GM12878 (cell line): Measurements from ENCODE around the gene ATP13A2. TPM values are rescaled to one million over a fixed set of nuclear protein-coding genes. Genes with fewer than 3 reads are reported as not detected.

Experiments used
- ATAC-seq: fragments of 200-7000 bp; cut with Tn5 transposase; 3 replicates; pipeline ENCODE4 v1.9.1; 2020; ENCODE audit warnings: mild to moderate bottlenecking, moderate library complexity
- BruUV-seq: library from RNA; stranded (reverse); fragments of 400-500 nt; replicated peaks from 2 replicates; lab custom pipeline; 2021; lab: Mats Ljungman, UMichigan
- CTCF ChIA-PET: fragments of 300-600 bp; sonication (Branson Sonifier 250); formaldehyde crosslinking; extraction: SDS; loops from one replicate; lab custom pipeline; 2021; ENCODE audit warnings: inconsistent platforms; lab: Yijun Ruan, JAX
- POLR2A ChIA-PET: fragments of 350-600 bp; formaldehyde crosslinking; extraction: SDS; loops from one replicate; lab custom pipeline; 2021; ENCODE audit warnings: inconsistent platforms; lab: Charles Lee
- RAD21 ChIA-PET: fragments of 300-600 bp; sonication (Branson Sonifier 250); formaldehyde crosslinking; loops from one replicate; lab custom pipeline; 2023; ENCODE audit warnings: antibody characterized with exemption; ENCODE audit not compliant: unreplicated experiment; lab: Charles Lee
- SMC1A ChIA-PET: fragments of 300-600 bp; sonication (Branson Sonifier 250); formaldehyde crosslinking; loops from one replicate; lab custom pipeline; 2023; ENCODE audit not compliant: unreplicated experiment, uncharacterized antibody; lab: Charles Lee
- DNase-seq: peaks from one replicate; pipeline ENCODE4 v3.0.0-alpha.2; 2011; ENCODE audit warnings: low read depth, low spot score
- FAIRE-seq: peaks from 3 replicates; lab custom pipeline; 2011; peaks lifted over from hg19 to GRCh38; lab: Jason Lieb, UNC
- H2AFZ ChIP-seq: 2 replicates; pipeline ENCODE4 v1.6.0; 2011; ENCODE audit warnings: low read depth, low read length, control low read depth; ENCODE audit not compliant: control insufficient read depth
- H3K27ac ChIP-seq: 2 replicates; pipeline ENCODE4 v1.5.1; 2011; ENCODE audit warnings: control low read depth; ENCODE audit not compliant: control insufficient read depth, insufficient read depth
- H3K27me3 ChIP-seq, 2 experiments: replicated peaks in 1 of 2; 2 replicates each; pipeline versions ENCODE4 v1.6.0 to v1.6.1; 2011; ENCODE audit warnings: low read length in 1 of 2; ENCODE audit not compliant: control insufficient read depth in 2 of 2, insufficient read depth in 2 of 2
- H3K36me3 ChIP-seq, 2 experiments: 2 replicates each; pipeline ENCODE4 v1.5.1; 2011; ENCODE audit warnings: low read length in 1 of 2; ENCODE audit not compliant: control insufficient read depth in 2 of 2, insufficient read depth in 2 of 2
- H3K4me1 ChIP-seq: 2 replicates; pipeline ENCODE4 v1.6.1; 2011; ENCODE audit warnings: mild to moderate bottlenecking, low read length, moderate library complexity, mixed read lengths; ENCODE audit not compliant: control insufficient read depth, insufficient read depth
- H3K4me2 ChIP-seq: 2 replicates; pipeline ENCODE4 v1.6.0; 2011; ENCODE audit warnings: control low read depth; ENCODE audit not compliant: control insufficient read depth, insufficient read depth
- H3K4me3 ChIP-seq: fragments of 200-600 bp; sonication (generic); 2 replicates; pipeline ENCODE4 v1.5.1; 2016
- H3K79me2 ChIP-seq: 2 replicates; pipeline ENCODE4 v1.6.0; 2011; ENCODE audit warnings: low read length; ENCODE audit not compliant: control insufficient read depth, insufficient read depth
- H3K9ac ChIP-seq: 2 replicates; pipeline ENCODE4 v1.8.0; 2011; ENCODE audit warnings: low read length, control low read depth, mixed read lengths; ENCODE audit not compliant: control insufficient read depth, insufficient read depth
- H3K9me3 ChIP-seq: replicated peaks from 3 replicates; pipeline ENCODE4 v1.5.1; 2011; ENCODE audit warnings: mild to moderate bottlenecking, low read length; ENCODE audit not compliant: control insufficient read depth, insufficient read depth
- H4K20me1 ChIP-seq: 2 replicates; pipeline ENCODE4 v1.6.0; 2011; ENCODE audit not compliant: control insufficient read depth, insufficient read depth
- EGR1 ChIP-seq, 2 experiments: IDR thresholded peaks; 1 replicate in 1 of 2; 2 replicates in 1 of 2; pipeline ENCODE4 v1.6.1; 2011 to 2012; ENCODE audit warnings: low read depth in 2 of 2, low read length in 2 of 2, borderline replicate concordance in 1 of 2, mild to moderate bottlenecking in 1 of 2, moderate library complexity in 1 of 2
- KLF5 ChIP-seq: fragments of 450-650 bp; IDR thresholded peaks from 2 replicates; pipeline ENCODE4 v1.6.1; 2014; ENCODE audit warnings: mild to moderate bottlenecking; ENCODE audit not compliant: partially characterized antibody
- MEF2B ChIP-seq: fragments of 450-650 bp; IDR thresholded peaks from 2 replicates; pipeline ENCODE4 v1.6.1; 2018; ENCODE audit warnings: mild to moderate bottlenecking, moderate library complexity; ENCODE audit not compliant: partially characterized antibody, poor library complexity, severe bottlenecking
- NBN ChIP-seq: fragments of 450-650 bp; IDR thresholded peaks from 2 replicates; pipeline ENCODE4 v1.6.1; 2016
- WGBS: methylation state at CpG from one replicate; pipeline ENCODE4 v1.1.6; 2016; ENCODE audit warnings: low lambda C conversion rate; ENCODE audit not compliant: insufficient replicate concordance, insufficient coverage; ENCODE audit errors: missing lambda C conversion rate; 5-methylcytosine and 5-hydroxymethylcytosine counted together
- in situ Hi-C: fragments of 300-500 bp; cut with MboI; formaldehyde crosslinking; loops from 9 replicates; pipeline ENCODE4 v1.14.3; 2018; ENCODE audit warnings: mixed read lengths
- intact Hi-C: fragments of 100-400 bp; cut with micrococcal nuclease; formaldehyde crosslinking; loops from one replicate; pipeline ENCODE4 v1.14.2; 2022; ENCODE audit not compliant: unreplicated experiment
- polyA plus RNA-seq, 11 experiments: library from polyadenylated mRNA; depleted of rRNA in 4 of 11; unstranded in 6 of 11; stranded (reverse) in 5 of 11; fragments of >200 nt; fragmentation: Nextera tagmentation in 4 of 11; fragmentation: Illumina TruSeq in 1 of 11; extraction: Ambion mirVana in 4 of 11; extraction: Trizol in 1 of 11; gene quantifications; 1 replicate in 1 of 11; 2 replicates in 10 of 11; pipeline versions ENCODE4 v1.2.1 to v1.2.3, GENCODE V29; 2011 to 2016; ENCODE audit warnings: inconsistent platforms in 2 of 11, missing spikeins in 2 of 11, low read depth in 1 of 11
- total RNA-seq, 4 experiments: library from RNA; depleted of rRNA in 3 of 4; stranded (reverse); fragments of >200 nt in 3 of 4; fragmentation: Illumina TruSeq in 1 of 4; extraction: Trizol in 1 of 4; gene quantifications; 2 replicates each; pipeline versions ENCODE4 v1.2.1 to v1.2.3, GENCODE V29; 2013 to 2021
- TF ChIP-seq, protein P1 (sequence below): fragments of 450-650 bp; IDR thresholded peaks from 2 replicates; pipeline ENCODE4 v1.6.1; 2018; ENCODE audit warnings: borderline replicate concordance, mild to moderate bottlenecking; ENCODE audit not compliant: partially characterized antibody
- TF ChIP-seq, protein P2 (sequence below): IDR thresholded peaks from 2 replicates; pipeline ENCODE4 v1.6.1; 2012; ENCODE audit warnings: mild to moderate bottlenecking, low read depth, low read length
- TF ChIP-seq, protein P3 (sequence below): IDR thresholded peaks from 2 replicates; pipeline ENCODE4 v1.6.1; 2011; ENCODE audit warnings: mild to moderate bottlenecking, low read depth, low read length, moderate library complexity; ENCODE audit not compliant: insufficient replicate concordance

The ATP13A2 gene
- total and polyA plus RNA-seq, 10 of the 15 experiments (the other 5 are each of a cell fraction or from before 2014, with no cell fraction given) = 0.24 to 30.5 (median 8.0) TPM

DNA sequence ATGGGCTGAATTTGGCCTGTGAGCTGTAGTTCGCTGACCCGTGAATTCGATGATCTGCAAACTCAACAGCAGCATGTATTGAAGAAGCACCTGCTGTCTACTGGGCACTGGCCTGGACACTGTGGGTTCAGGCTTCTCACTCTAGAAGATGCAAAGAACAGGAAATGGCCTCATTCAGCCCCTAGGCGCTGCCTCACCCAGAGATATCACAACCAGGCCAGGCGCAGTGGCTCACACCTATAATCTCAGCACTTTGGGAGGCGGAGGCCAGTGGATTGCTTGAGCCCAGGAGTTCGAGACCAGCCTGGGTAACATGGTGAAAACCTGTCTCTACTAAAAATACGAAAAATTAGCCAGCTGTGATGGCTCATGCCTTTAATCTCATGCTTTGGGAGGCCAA, 55.0 kb downstream of the ATP13A2 start (continued):
- TF ChIP-seq, protein P1, sequence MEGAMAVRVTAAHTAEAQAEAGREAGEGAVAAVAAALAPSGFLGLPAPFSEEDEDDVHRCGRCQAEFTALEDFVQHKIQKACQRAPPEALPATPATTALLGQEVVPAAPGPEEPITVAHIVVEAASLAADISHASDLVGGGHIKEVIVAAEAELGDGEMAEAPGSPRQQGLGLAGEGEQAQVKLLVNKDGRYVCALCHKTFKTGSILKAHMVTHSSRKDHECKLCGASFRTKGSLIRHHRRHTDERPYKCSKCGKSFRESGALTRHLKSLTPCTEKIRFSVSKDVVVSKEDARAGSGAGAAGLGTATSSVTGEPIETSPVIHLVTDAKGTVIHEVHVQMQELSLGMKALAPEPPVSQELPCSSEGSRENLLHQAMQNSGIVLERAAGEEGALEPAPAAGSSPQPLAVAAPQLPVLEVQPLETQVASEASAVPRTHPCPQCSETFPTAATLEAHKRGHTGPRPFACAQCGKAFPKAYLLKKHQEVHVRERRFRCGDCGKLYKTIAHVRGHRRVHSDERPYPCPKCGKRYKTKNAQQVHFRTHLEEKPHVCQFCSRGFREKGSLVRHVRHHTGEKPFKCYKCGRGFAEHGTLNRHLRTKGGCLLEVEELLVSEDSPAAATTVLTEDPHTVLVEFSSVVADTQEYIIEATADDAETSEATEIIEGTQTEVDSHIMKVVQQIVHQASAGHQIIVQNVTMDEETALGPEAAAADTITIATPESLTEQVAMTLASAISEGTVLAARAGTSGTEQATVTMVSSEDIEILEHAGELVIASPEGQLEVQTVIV = no peak
- no peak for TF ChIP-seq MEF2B
- TF ChIP-seq, protein P2, sequence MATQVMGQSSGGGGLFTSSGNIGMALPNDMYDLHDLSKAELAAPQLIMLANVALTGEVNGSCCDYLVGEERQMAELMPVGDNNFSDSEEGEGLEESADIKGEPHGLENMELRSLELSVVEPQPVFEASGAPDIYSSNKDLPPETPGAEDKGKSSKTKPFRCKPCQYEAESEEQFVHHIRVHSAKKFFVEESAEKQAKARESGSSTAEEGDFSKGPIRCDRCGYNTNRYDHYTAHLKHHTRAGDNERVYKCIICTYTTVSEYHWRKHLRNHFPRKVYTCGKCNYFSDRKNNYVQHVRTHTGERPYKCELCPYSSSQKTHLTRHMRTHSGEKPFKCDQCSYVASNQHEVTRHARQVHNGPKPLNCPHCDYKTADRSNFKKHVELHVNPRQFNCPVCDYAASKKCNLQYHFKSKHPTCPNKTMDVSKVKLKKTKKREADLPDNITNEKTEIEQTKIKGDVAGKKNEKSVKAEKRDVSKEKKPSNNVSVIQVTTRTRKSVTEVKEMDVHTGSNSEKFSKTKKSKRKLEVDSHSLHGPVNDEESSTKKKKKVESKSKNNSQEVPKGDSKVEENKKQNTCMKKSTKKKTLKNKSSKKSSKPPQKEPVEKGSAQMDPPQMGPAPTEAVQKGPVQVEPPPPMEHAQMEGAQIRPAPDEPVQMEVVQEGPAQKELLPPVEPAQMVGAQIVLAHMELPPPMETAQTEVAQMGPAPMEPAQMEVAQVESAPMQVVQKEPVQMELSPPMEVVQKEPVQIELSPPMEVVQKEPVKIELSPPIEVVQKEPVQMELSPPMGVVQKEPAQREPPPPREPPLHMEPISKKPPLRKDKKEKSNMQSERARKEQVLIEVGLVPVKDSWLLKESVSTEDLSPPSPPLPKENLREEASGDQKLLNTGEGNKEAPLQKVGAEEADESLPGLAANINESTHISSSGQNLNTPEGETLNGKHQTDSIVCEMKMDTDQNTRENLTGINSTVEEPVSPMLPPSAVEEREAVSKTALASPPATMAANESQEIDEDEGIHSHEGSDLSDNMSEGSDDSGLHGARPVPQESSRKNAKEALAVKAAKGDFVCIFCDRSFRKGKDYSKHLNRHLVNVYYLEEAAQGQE = no peak

DNA sequence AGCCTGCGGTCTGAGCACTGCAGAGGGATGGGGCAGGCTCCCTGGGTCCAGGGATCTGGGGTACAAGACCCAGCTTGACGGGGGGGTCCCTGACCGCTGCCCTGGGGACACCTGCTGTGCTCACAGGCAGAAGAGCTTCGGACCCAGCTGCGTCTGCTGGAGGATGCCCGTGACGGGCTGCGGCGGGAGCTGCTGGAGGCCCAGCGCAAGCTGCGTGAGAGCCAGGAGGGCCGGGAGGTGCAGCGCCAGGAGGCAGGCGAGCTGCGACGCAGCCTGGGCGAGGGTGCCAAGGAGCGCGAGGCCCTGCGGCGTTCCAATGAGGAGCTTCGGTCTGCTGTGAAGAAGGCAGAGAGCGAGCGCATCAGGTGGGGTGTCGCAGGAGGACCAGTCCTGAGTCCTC, 56.5 kb downstream of the ATP13A2 start:
- Histone ChIP-seq H4K20me1 (no peaks in the 10 kb centered on the region), H3K27me3 (no peaks in the 10 kb centered on the region), H3K36me3 (no peaks in the 10 kb centered on the region), H3K9ac (no peak overlapping the region), H3K9me3 (no peaks in the 10 kb centered on the region), H2AFZ (no peak overlapping the region), H3K4me1 (no peaks in the 10 kb centered on the region), H3K79me2 (no peaks in the 10 kb centered on the region), H3K4me2 (no peak overlapping the region), H3K27ac (no peak overlapping the region), H3K4me3 (no peak overlapping the region)
- SMC1A ChIA-PET = no interaction called here
- TF ChIP-seq KLF5 (no peak), NBN (no peak), EGR1 (IDR thresholded peaks at IDR 0.05; ENCODE audit: borderline replicate concordance in 1 of 2, low read depth in 2 of 2, low read length in 2 of 2) (no peak)
- TF ChIP-seq, protein P3, sequence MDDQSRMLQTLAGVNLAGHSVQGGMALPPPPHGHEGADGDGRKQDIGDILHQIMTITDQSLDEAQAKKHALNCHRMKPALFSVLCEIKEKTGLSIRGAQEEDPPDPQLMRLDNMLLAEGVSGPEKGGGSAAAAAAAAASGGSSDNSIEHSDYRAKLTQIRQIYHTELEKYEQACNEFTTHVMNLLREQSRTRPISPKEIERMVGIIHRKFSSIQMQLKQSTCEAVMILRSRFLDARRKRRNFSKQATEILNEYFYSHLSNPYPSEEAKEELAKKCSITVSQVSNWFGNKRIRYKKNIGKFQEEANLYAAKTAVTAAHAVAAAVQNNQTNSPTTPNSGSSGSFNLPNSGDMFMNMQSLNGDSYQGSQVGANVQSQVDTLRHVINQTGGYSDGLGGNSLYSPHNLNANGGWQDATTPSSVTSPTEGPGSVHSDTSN = no peak
- RAD21 ChIA-PET = no interaction called here
- ATAC-seq (no peak), FAIRE-seq (no peak), DNase-seq (no peak)
- CTCF ChIA-PET = interaction anchor here (1.6 kb wide), 1 partner anchor 91 kb away, joined by 8 read pairs; no protein-coding TSS in a partner anchor
- no TSS peak for BruUV-seq
- in situ Hi-C loops = loop anchor here (5.0 kb wide), 1 partner anchor 92 kb away; no protein-coding TSS in a partner anchor
- intact Hi-C loops = loop anchor here (10.0 kb wide), 1 partner anchor 510 kb away; the partner anchor contains the start of gene NECAP2
- POLR2A ChIA-PET = no interaction called here
- 64% methylated on average over 21 of the region's 25 CpGs for WGBS
